Measurements from ENCODE around the gene NAXE.
"Not testable (repeated sequence)": the region's sequence is repeated elsewhere in the genome, so short reads cannot be mapped to it uniquely, and the experiment has no call there.

NAXE gene

GRCh38 chr1:156591432-156592157 lies at the start of gene NAXE:
TSS of gene NAXE (plus strand) at chr1:156591776. CDS start at chr1:156591805, 29 bp downstream.
- DNase-seq: peak; percentile 84 to 94

GRCh38 chr1:156543066-156543465 lies 48.5 kb upstream of the NAXE start:
- no peak for DNase-seq

- no peak for DNase-seq
These were observed 46.9 kb upstream of the NAXE start for GRCh38 chr1:156544592-156545102.

- no peak for DNase-seq
These were observed 45.3 kb upstream of the NAXE start for GRCh38 chr1:156546267-156546666.

GRCh38 chr1:156547434-156547833 lies 44.1 kb upstream of the NAXE start:
- DNase-seq: no peak

- no peak for DNase-seq
These were observed 43.6 kb upstream of the NAXE start for GRCh38 chr1:156547982-156548381.

GRCh38 chr1:156549390-156549789 lies 42.2 kb upstream of the NAXE start:
- no peak for DNase-seq

GRCh38 chr1:156549831-156550230 lies 41.7 kb upstream of the NAXE start:
- DNase-seq: no peak

- DNase-seq: no peak
These were observed 41.2 kb upstream of the NAXE start for GRCh38 chr1:156550346-156550745.

- no peak for DNase-seq
These were observed 40.4 kb upstream of the NAXE start for GRCh38 chr1:156551066-156551643.

- no peak for DNase-seq
These were observed 39.7 kb upstream of the NAXE start for GRCh38 chr1:156551869-156552268.

- DNase-seq: no peak
These were observed 39.1 kb upstream of the NAXE start for GRCh38 chr1:156552518-156552917.

- DNase-seq: not testable (repeated sequence)
These were observed 38.6 kb upstream of the NAXE start for GRCh38 chr1:156552937-156553336.

GRCh38 chr1:156553860-156554485 lies 37.6 kb upstream of the NAXE start:
- no peak for DNase-seq

GRCh38 chr1:156554971-156555370 lies 36.6 kb upstream of the NAXE start:
- no peak for DNase-seq

GRCh38 chr1:156555715-156556114 lies 35.9 kb upstream of the NAXE start:
- DNase-seq: no peak

- peak in 1 of 2 experiments; percentile 13 for DNase-seq
These were observed 35.2 kb upstream of the NAXE start for GRCh38 chr1:156556354-156556753.

GRCh38 chr1:156559086-156559796 lies 32.3 kb upstream of the NAXE start:
- no peak for DNase-seq

GRCh38 chr1:156559797-156560385 lies 31.7 kb upstream of the NAXE start:
- no peak for DNase-seq

- DNase-seq: no peak
These were observed 30.9 kb upstream of the NAXE start for GRCh38 chr1:156560585-156561163.

GRCh38 chr1:156565519-156565918 lies 26.1 kb upstream of the NAXE start:
- no peak for DNase-seq

- no peak for DNase-seq
These were observed 25.1 kb upstream of the NAXE start for GRCh38 chr1:156566436-156566835.
